Measurements from ENCODE around the gene ANKRD11.
"Not testable (repeated sequence)": the region's sequence is repeated elsewhere in the genome, so short reads cannot be mapped to it uniquely, and the experiment has no call there.

ANKRD11 gene

DNA sequence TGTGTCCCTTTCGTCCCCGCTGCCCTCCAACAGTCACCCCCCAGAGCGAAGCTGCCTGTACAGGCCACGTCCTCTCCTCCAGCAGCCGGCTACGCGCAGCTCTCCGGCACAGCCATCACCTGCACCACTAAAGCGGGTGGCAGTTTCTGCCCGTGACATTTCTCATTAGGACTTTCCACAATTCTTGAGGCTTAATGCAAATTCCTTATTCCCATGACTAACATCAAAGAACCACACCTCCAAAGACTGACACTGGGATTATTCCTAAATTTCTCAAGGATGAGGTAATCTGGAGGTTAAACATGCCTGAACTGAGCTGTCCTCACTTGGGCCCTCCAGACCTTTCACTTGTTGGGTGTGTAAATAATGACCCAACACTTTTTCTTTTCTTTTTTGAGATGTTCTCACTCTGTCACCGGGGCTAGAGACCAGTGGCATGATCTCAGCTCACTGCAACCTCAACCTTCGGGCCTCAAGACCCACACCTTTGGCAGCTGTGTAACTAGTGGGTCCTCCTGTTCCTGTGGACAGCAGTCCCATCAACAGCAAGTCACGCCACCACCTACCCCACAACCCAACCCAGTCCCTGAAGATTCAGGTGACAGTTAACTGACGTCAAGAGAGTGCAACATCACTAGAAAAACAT lies 11.7 kb downstream of the ANKRD11 start:
- DNase-seq (ENCODE audit: low read depth): no peak

DNA sequence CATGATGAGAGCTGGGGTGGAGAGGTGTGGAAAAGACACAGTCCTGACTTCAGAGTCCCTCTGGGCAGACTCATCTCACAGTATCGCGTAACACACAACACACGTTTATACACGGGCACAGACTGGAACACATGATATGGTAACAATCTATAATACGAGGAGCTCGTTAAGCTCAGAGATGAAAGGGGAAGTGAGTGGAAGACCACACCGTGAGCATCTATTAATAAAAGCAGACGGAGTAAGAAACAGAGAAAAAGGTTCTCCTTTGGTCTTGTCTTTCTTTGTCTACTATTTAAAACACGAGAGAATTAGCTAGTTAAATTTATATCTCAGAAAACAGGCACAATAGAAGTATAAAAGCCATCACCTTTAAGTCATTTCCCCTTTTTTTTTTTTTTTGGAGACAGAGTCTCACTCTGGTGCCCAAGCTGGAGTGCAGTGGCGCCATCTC lies 13.5 kb downstream of the ANKRD11 start:
- no peak for DNase-seq (ENCODE audit: low read depth)

DNA sequence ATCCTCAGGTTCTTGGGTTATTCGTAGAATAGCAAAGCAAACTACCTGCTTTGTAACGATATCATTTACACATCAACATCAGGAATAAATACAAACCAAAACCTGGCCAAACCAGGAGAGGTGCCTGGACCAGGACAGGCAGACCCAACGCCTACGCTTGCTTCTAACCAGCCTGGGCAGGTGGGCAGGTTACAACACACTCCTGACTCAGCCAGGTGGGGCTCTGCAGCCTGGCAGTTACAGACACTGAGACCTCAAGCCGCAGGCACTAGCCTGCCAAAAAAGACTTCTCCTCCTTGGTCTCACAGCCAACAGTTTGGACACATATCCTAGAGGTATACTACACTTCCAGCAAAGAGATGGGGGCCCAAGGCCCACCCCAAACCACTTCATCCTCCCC lies 14.0 kb downstream of the ANKRD11 start:
- DNase-seq (ENCODE audit: low read depth): no peak

DNA sequence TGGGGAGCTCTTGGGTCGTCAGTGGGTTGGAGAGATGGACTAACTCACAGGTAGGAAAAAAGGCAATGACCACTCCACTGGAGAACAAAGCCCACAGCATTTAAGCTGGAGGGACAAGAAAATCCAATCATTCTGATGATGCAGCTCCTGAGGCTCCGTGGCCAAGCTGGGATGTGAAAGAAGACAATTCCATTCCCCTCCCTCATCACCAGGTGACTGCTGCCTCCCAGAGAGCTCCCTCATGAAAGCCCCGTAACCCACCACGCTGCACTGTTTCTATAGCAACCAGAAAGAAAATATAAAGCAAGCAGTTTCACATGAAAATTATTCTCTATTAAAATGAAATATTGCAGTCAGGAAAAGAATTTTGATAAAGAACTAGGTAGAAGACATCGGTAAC lies 15.2 kb downstream of the ANKRD11 start:
- no peak for DNase-seq (ENCODE audit: low read depth)

DNA sequence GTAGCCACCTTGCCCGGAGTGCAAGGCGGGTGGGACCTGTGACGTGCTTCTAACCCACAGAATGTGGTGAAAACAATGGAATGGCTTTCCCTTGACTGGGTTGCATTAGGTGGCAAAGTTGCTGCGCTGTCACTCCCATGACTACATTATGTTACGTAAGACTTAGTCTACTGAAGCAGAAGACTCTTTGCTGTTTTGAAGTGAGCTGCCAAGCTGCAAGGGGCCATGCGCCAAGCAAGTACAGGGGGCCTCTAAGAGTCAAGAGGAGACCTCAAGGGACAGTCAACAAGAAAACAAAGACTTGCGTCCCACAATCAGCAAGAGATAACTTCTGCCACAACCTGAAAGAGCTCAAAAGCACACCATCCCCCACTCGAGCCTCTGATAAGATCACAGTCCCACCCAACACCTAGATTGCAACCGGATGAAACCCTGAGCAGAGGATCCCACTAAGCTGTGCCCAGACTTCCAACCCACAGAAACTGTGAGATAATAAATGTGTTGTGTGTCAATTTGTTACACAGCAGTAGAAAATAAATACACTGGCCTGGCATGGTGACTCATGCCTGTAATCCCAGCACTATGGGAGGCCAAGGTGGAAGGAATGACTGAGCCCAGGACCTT lies 16.5 kb downstream of the ANKRD11 start:
- no peak for DNase-seq (ENCODE audit: low read depth)

DNA sequence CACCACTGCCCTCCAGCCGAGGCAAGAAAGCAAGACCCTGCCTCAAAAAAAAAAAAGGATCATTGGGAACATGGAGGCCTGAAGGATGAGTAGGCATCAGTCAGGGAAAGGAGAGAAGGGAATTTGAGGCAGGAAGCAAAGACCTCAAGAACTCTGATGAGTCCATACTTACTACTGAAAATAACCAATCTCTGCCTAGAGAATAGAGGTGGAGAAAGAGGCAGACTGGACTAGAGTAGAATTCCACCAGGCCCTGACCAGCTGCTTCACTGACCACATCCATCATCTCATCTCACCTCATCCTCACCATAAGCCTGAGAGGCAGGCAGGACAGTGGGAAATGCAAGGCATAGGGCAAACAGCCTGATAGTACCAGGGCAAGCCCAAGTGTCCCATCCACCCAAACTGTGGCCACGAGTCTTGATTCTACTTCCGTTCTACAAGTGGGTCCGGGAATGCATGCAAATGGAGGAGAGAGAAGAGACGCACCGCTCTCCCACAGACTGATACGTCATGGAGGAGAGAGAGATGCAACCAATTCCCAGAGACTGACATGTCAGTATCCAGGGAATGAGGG lies 17.1 kb downstream of the ANKRD11 start:
- DNase-seq (ENCODE audit: low read depth): no peak

DNA sequence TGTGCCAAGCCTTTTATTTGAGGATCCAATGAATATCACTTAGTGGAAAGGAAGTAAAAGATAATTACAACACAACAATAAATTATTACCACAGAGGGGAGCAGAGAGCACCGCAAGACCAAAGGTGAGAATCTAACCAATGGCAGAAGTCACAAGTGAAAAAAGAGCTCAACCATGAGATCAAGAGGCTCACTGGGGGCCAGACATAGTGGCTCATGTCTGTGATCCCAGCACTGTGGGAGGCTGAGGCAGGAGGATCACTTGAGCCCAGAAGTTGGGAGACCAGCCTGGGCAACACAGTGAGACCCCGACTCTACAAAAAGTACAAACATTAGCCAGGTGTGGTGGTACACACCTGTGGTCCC lies 17.7 kb downstream of the ANKRD11 start:
- no peak for DNase-seq (ENCODE audit: low read depth)

DNA sequence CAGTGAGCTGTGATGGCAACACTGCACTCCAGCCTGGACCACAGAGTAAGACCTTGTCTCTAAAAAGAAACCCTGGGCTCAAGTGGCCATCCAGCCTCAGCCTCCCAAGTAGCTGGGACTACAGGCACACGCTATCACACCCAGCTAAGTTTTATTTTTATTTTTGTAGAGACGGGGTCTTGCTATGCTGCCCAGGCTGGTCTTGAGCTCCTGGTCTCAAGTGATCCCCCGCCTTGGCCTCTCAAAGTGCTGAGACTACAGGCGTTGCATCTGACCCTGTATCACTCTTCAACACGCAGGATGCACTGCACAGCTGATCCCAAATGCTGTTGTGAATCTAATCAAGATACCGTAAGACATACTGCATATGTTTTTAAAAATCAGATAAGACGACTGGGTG lies 23.0 kb downstream of the ANKRD11 start:
- no peak for DNase-seq (ENCODE audit: low read depth)

DNA sequence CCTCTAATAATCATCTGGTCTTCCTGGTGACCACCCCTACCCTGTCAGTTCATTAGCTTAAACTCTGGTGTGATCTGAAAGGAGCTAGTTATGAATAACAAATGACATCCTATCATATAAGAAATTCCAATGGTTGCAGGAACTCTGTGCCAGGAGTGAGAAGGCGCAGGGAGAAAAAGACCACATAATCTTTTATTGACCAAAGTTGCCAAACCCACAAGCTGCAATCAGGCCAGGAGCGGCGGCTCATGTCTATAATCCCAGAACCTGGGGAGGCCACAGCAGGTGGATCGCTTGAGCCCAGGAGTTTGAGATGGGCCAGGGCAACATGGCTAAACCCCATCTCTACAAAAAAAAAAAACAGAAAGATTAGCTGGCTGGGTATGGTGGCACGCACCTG lies 23.4 kb downstream of the ANKRD11 start:
- DNase-seq (ENCODE audit: low read depth): no peak

DNA sequence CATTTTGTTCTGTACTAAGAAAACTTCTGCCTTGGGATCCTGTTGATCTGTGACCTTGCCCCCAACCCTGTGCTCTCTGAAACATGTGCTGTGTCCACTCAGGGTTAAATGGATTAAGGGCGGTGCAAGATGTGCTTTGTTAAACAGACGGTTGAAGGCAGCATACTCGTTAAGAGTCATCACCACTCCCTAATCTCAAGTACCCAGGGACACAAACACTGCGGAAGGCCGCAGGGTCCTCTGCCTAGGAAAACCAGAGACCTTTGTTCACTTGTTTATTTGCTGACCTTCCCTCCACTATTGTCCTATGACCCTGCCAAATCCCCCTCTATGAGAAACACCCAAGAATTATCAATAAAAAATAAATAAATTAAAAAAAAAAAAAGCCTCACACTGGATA lies 27.0 kb downstream of the ANKRD11 start:
- DNase-seq (ENCODE audit: low read depth): not testable (repeated sequence)

DNA sequence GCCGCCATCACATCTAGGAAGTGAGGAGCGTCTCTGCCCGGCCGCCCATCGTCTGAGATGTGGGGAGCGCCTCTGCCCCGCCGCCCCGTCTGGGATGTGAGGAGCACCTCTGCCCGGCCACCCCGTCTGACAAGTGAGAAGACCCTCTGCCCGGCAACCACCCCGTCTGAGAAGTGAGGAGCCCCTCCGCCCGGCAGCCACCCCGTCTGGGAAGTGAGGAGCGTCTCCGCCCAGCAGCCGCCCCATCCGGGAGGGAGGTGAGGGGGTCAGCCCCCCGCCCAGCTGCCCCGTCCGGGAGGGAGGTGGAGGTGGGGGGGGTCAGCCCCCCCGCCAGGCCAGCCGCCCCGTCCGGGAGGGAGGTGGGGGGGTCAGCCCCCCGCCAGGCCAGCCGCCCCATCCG lies 27.7 kb downstream of the ANKRD11 start:
- not testable (repeated sequence) for DNase-seq (ENCODE audit: low read depth)

DNA sequence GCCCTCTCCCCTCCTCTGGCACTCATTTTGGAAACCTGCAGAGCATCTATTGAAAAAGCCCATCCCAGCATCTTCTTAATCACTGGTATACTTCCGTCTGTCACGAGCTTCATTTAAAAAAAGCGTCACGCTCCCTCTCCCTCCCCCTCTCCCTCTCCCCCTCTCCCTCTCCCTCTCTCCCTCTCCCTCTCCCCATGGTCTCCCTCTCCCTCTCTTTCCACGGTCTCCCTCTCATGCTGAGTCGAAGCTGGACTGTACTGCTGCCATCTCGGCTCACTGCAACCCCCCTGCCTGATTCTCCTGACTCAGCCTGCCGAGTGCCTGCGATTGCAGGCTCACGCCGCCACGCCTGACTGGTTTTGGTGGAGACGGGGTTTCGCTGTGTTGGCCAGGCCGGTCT lies 28.5 kb downstream of the ANKRD11 start:
- not testable (repeated sequence) for DNase-seq (ENCODE audit: low read depth)

DNA sequence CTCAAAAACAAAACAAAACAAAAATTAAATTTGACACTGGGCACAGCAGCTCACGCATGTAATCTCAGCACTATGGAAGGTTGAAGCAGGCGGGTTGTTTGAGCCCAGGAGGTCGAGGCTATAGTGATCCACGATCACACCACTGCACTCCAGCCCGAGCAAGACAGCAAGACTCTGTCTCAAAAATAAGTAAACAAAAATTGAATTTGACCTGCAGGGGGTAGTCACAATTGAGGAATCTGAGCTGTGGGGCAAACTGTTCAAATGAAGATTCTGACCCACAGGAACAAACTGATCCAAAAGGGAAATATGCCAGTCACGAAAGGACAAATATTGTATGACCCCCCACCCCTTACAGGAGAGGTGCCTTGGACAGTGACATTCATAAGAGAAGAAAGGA lies 29.8 kb downstream of the ANKRD11 start:
- DNase-seq (ENCODE audit: low read depth): no peak

DNA sequence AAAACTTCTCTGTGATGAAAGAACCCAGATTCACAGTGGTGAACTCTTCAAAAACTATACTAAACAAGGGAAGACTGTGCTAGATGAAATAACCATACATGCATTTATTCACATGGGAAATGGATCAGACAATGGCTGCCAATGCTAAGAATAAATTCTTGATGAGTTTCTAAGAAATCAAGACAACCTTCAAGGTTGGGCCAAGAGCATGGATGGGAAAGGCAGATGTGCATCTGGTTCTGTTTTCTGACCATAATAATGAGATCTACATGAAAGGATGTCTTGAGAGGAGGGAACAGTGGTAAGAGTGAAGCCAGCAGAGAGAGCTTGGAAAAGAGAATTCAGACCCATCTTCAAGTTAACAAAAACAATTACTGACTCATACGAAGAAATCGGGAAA lies 31.4 kb downstream of the ANKRD11 start:
- no peak for DNase-seq (ENCODE audit: low read depth)

DNA sequence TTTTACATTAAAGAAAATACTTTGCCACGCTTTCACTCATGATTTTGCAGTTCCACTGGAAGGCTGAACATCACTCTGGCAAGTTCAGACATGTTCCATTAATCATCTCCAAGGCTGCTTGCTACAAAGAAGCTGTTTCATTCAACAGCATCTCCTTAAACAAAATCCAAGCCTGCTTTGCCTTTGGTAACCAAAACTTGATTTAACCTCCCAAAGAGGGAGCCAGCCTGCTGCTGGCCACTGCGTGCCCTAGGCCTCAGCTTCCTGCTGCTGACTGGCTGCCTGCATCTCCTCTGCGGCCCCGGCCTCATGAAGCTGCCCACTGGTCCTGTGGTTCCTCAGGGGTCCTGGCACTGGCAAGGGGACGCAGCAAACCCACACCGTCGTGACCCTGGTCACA lies 31.8 kb downstream of the ANKRD11 start:
- no peak for DNase-seq (ENCODE audit: low read depth)

DNA sequence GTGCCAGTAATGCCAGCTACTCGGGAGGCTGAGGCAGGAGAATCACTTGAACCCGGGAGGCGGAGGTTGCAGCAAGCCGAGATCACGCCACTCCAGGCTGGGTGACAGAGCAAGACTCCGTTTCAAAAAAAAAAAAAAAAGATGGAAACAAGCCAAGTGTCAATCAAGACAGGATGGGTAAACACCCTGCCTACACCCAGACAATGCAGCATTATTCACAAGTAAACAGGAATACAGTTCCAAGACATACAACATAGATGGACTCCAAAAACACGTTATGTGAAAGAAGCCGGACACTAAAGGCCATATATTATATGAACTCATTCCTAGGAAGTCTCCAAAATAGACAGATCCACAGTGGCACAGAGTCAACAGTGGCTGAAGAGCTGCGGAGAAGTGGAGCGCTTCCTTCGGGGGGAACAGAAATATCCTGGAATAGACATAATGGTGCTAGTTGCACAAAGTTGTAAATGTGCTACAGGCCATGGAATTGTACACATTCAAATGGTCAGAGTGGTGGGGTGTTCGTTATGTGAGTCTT lies 33.9 kb downstream of the ANKRD11 start:
- DNase-seq (ENCODE audit: low read depth): no peak

DNA sequence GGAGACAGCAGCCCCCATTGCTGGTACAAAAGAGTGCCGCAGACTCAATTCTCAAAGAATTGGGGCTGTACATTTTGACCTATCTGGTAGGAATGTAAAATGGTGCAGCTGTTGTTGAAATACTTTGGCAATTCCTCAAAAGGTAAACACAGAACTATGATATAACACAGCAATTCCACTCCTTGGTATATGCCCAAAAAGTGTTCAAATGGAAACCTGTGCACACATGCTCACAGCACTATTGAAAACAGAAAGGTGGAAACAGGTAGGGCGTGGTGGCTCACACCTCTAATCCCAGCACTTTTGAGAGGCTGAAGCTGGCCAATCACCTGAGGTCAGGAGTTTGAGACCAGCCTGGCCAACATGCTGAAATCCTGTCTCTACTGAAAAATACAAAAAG lies 34.7 kb downstream of the ANKRD11 start:
- no peak for DNase-seq (ENCODE audit: low read depth)

DNA sequence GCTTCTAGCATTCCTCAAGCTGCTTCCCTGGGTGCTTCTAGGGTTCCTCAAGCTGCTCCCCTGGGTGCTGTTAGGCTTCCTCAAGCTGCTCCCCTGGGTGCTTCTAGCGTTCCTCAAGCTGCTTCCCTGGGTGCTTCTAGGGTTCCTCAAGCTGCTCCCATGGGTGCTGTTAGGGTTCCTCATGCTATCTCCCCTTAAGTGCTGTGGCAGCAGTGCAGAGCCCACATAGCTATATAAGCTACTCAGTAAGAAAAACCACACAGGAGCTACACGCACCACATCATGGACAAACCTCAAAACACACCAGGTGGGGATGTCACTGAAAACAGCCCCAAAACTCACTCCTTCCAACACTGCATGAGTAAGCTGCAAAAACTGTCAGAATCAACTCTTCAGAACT lies 35.2 kb downstream of the ANKRD11 start:
- DNase-seq (ENCODE audit: low read depth): no peak

DNA sequence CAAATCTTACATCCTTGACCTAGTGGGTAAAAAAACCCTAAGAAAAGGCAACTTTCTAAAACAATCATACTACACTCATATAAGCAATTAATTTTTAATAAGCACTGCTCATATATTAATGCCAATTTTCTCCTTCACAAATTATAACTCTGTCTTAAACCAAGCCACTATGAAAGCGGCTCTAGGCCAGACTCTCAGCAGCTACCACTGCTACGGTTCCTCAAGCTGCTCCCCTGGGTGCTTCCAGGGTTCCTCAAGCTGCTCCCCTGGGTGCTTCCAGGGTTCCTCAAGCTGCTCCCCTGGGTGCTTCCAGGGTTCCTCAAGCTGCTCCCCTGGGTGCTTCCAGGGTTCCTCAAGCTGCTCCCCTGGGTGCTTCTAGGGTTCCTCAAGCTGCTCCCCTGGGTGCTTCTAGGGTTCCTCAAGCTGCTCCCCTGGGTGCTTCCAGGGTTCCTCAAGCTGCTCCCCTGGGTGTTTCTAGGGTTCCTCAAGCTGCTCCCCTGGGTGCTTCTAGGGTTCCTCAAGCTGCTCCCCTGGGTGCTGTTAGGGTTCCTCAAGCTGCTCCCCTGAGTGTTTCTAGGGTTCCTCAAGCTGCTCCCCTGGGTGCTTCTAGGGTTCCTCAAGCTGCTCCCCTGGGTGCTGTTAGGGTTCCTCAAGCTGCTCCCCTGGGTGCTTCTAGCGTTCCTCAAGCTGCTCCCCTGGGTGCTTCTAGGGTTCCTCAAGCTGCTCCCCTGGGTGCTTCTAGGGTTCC lies 35.8 kb downstream of the ANKRD11 start:
- not testable (repeated sequence) for DNase-seq (ENCODE audit: low read depth)

DNA sequence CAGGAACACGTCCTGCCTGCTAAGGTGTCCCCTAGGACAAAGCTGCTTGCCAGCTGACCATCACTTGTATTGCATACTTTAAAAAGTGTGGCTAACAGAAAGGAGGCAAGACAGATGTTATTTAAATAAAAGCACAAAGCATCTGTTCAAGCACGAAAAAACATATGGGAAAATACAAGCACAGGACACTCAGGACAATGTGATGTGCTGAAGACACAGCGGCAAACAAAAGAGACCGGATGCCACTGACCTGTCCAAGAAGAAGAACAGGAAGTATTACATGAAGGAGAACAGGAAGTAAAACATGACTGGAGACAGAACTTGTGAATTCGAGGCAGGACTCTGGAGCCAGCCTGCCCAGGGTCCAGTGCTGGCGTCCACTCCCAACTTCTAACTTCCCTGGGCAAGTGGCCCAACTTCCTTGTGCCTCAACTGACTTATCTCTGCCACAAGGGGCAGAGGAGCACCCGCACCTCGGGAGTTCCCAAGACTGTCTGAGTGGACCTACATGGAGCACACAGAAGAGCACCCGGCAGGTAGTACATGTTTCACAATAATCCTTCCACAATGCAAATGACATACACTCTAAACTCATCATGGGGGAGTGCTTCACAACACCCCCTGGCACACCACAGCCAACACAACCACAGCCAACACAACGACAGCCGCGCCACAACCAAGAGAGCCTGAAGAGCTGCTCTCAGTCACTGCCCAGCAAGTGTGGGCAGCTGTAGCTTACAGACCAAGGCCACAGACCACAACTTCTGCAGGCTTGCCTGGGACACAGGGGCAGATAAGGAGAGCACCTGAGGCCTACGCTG lies 36.6 kb downstream of the ANKRD11 start:
- DNase-seq (ENCODE audit: low read depth): no peak

DNA sequence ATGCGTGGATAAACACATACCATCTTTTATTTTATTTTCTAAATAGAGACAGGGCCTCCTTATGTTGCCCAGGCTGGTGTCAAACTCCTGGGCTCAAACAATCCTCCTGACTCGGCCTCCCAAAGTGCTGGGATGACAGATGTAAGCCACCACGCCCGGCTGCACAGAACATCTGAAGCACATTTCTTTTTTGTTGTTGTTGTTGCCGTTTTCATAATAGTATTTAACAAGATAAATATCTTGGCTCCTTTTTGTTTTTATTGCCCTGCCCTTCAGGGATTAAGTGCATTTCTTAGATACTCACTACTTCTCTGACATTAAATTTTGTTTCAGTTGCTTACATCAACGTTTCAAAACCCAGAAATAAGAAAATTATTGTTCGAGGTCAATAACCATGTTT lies 37.4 kb downstream of the ANKRD11 start:
- DNase-seq (ENCODE audit: low read depth): no peak

DNA sequence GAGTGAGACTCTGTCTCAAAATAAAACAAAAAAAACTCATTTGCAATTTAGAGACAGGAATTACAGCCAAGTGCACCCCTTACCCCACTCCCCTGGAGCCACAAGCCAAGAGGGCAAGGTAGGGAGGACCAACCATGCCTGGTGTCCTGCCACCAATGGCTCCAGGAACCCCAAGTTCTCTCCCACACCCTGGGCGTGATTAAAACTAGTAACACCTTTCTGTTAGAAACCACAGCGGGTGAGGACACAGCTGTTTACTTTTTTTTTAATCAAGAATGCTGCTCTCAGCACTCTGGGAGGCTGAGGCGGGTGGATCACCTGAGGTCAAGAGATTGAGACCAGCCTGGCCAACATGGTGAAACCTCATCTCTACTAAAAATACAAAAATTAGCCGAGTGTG lies 38.1 kb downstream of the ANKRD11 start:
- no peak for DNase-seq (ENCODE audit: low read depth)
